ENCODE measurements around the gene FAM171A1. TPM values are rescaled to one million over a fixed set of nuclear protein-coding genes. Genes with fewer than 3 reads are reported as not detected.

Gene FAM171A1
- total RNA-seq, 1 donor from 2014 or later: 27.7 TPM

GRCh38 chr10:15313843-15314242 is 57.2 kb downstream of the FAM171A1 start:
- Histone ChIP-seq H3K4me3 (no peak overlapping the region), H3K9me3 (no peaks in the 10 kb centered on the region), H3K4me1 (peaks cover 0 to 3% of the 10 kb centered on the region in 2 donors), H3K27ac (no peak overlapping the region), H3K27me3 (no peaks in the 10 kb centered on the region), H3K36me3 (no peaks in the 10 kb centered on the region)
- no peak for TF ChIP-seq CTCF (IDR thresholded peaks at IDR 0.05)
- intact Hi-C loops (cut with DNase I): no loop called here
- no peak for DNase-seq (ENCODE audit: low spot score in 2 of 2)

GRCh38 chr10:15313047-15313446 is 58.0 kb downstream of the FAM171A1 start:
- H3K4me3 ChIP-seq: no peak overlapping the region
- intact Hi-C loops (cut with DNase I): no loop called here
- no peak for TF ChIP-seq CTCF (IDR thresholded peaks at IDR 0.05)
- peaks cover 0 to 3% of the 10 kb centered on the region in 2 donors for H3K4me1 ChIP-seq
- DNase-seq (ENCODE audit: low spot score in 2 of 2): no peak
- no peak overlapping the region for H3K27ac ChIP-seq
- H3K36me3 ChIP-seq: no peaks in the 10 kb centered on the region
- no peaks in the 10 kb centered on the region for H3K9me3 ChIP-seq
- no peaks in the 10 kb centered on the region for H3K27me3 ChIP-seq

GRCh38 chr10:15311569-15312280 is 59.4 kb downstream of the FAM171A1 start:
- Histone ChIP-seq H3K4me1 (peaks cover 0 to 3% of the 10 kb centered on the region in 2 donors), H3K27ac (no peak overlapping the region), H3K9me3 (no peaks in the 10 kb centered on the region), H3K27me3 (no peaks in the 10 kb centered on the region), H3K4me3 (no peak overlapping the region), H3K36me3 (no peaks in the 10 kb centered on the region)
- no peak for TF ChIP-seq CTCF (IDR thresholded peaks at IDR 0.05)
- DNase-seq (ENCODE audit: low spot score in 2 of 2): no peak
- intact Hi-C loops (cut with DNase I): no loop called here

- H3K27me3 ChIP-seq: no peaks in the 10 kb centered on the region
- H3K27ac ChIP-seq: no peak overlapping the region
- peaks cover 0 to 3% of the 10 kb centered on the region in 2 donors for H3K4me1 ChIP-seq
- no peak for TF ChIP-seq CTCF (IDR thresholded peaks at IDR 0.05)
- intact Hi-C loops (cut with DNase I): no loop called here
- no peaks in the 10 kb centered on the region for H3K36me3 ChIP-seq
- no peaks in the 10 kb centered on the region for H3K9me3 ChIP-seq
- no peak for DNase-seq (ENCODE audit: low spot score in 2 of 2)
- H3K4me3 ChIP-seq: no peak overlapping the region
Measured at GRCh38 chr10:15310776-15311568, 60.1 kb downstream of the FAM171A1 start.

- no peak for DNase-seq (ENCODE audit: low spot score in 2 of 2)
Measured at GRCh38 chr10:15309221-15309620, 61.9 kb downstream of the FAM171A1 start.

More at GRCh38 chr10:15309221-15309620, 61.9 kb downstream of the FAM171A1 start:
- no peak overlapping the region for H3K4me3 ChIP-seq
- TF ChIP-seq CTCF (IDR thresholded peaks at IDR 0.05): no peak
- no peaks in the 10 kb centered on the region for H3K27me3 ChIP-seq
- no peak overlapping the region for H3K27ac ChIP-seq
- H3K36me3 ChIP-seq: no peaks in the 10 kb centered on the region
- intact Hi-C loops (cut with DNase I): no loop called here
- H3K4me1 ChIP-seq: peaks cover 0 to 3% of the 10 kb centered on the region in 2 donors
- H3K9me3 ChIP-seq: no peaks in the 10 kb centered on the region

Data from ascending aorta (tissue), 2 donors.